Activated CD4-positive, alpha-beta T cell treated with anti-CD3 and anti-CD28 coated beads, Interleukin-2, amount 50 U/mL, for 16 hours (primary cell): ENCODE results near the gene PRM2.
A peak's percentile ranks its signal among the peaks of the same experiment; 100 is the strongest.

Experiments
- DNase-seq: peaks from one replicate; pipeline ENCODE4 v3.0.0-alpha.2; 2020

Gene PRM2

GRCh38 chr16:11245988-11246387, 30.3 kb downstream of the PRM2 start:
- peak; percentile 77 for DNase-seq

DNA sequence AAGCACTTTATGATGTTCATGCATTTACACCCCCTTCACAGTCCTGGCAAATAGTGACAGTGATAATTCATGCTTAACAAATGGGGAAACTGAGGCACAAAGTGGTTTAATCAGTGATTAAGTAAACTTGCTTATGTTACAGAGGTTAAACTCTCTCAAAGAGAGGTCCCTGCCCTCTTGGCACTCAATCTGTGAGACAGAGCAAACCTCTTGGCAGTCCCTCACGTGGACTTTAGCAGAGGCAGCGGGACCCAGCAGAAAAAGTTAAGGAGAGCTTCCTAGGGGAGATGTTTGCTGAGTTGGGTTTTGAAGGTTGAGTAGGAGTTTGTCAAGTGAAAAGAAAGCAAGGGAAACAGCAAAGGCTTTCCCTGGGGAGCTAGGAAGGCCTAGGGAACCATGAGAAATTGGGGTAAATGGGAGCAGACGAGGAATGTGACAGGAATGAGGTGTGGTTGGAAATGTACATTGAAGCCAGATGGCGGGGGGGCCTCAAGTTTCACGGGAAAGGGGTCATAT, 31.0 kb downstream of the PRM2 start:
- DNase-seq, result no peak

- DNase-seq, result no peak
Observed at GRCh38 chr16:11242658-11243057, 33.6 kb downstream of the PRM2 start.

- DNase-seq, result no peak
Observed at GRCh38 chr16:11241480-11242204, 34.6 kb downstream of the PRM2 start.

DNA sequence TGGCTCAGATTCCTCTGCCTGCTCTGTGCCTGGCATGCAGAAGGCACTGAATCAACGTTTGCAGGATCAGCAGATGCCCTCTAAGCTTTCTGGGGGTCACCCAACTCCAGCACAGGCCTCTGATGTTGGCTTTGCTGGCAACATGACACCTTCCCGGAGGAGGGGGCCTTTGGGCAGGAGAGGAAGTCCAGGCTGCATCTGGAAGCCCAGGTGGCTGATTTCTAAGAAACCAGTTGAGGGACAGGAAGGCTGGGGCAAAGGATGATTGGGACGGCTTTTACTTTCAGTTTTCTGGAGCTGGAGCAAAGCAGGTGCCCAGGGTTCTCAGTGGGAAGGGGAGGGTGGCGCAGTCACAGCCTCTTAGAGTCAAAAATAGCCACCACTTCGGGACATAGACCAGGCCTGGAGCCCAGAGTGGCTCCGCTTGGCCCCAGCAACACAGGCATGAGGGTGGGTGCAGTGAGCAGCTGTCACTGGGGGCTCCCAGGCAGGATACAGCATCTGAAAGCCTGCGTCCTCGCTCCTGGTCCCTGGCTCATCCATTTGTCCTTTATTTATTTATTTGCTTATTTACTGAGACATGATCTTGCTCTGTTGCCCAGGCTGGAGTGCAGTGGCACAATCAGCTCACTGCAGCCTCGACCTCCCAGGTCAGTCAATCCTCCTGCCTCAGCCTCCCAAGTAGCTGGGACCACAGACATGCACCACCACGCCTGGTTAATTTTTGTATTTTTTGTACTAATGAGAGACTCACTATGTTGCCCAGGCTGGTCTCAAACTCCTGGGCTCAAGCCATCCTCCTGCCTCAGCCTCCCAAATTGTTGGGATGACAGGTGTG, 35.4 kb downstream of the PRM2 start:
- DNase-seq, result peak; percentile 47

- no peak for DNase-seq
Observed at GRCh38 chr16:11239644-11240632, 36.3 kb downstream of the PRM2 start.

DNA sequence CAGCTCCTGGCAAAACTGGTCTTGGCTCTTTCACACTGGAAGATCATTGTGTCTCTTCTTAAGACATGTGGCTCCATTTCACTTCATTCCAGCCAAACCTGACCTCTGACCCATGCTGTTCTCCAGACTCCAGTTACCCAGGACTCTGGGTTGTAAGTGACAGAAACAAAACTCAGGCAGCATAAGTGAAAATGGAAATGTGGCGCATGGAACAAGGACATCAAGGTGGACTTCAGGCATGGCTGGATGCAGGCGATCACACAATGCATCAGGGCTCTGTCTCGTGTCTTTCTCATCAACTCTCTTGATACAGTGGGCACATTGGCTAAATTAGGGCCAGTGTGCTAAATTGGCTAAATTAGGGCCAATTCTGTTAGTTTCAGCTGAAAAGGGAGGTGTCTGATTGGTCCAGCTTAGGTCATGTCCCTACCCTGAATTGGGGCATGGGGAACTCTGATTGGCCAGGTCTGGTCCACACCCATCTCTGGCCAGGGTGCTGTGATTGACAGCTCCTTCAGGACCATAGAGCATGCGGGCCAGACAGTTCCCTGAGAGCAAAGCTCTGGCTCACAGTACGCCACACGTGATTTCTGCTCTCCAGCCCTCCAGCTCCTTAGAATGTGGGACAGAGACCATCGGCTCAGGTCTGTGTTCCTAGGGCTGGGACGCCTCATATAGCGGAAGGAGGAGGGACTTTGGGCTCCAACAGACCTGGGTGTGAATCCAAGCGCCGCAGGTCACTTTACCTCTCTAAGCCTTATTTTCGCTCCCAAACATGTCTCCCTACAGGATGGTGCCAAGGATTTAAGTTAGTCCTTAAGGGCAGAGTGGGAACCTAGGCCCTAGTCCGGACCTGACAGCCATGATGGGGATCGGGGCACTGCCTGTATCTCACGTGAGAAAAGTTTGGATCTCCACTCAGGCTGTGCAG, 37.7 kb downstream of the PRM2 start:
- no peak for DNase-seq

GRCh38 chr16:11236461-11237254, 39.6 kb downstream of the PRM2 start:
- no peak for DNase-seq

DNA sequence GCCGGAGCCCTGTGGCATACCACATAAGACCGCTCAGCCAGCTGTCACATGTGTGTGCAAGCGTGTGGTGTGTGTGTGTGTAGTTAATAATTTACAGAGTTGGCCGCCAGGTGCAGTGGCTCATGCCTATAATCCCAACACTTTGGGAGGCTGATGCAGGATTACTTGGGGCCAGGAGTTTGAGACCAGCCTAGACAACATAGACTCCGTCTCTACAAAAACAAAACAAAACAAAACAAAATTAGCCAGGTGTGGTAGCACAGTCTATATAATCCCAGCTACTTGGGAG, 40.6 kb downstream of the PRM2 start:
- no peak for DNase-seq

GRCh38 chr16:11234884-11235702, 41.2 kb downstream of the PRM2 start:
- DNase-seq, result no peak

GRCh38 chr16:11233727-11234376, 42.4 kb downstream of the PRM2 start:
- peak; percentile 88 for DNase-seq

DNA sequence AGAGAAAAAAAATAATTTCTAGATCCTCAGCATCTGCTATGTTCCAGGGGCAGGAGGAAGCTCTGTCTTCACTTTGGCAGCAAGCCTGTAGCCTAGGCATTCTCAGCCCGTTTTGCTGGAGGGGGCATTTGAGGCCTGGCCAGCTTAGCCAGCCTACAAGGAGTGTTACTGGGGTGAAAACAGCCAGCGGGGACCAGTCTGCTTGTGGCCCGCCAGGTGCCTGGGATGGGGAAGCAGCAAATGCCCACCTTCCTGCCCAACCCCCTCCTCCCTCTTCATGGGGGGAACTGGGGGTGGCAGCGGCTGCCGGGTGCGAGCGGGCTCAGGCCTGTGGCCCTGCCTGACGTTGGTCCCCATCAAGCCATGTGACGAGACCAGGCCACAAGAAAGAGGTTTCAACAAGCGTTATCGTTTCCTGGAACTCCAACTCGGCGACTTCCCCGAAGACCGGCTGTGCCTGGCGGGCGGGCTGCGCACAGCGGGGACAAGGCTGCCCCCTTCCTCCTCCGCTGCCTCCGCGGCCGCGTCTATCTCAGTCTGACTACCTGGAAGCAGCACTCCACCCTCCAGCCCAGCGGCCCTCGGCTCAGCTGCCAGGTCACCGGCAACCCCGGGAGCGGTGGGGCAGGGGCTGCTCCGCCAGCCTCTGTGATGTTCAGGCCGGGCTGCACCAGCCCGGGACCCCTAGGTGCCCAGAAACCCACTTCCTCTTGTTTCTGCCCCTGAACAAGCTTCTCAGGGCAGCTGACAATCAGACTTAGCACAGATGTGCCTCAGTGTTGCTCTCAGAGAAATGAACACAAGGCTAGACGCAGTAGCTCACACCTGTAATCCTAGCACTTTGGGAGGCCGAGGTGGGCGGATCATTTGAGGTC, 43.2 kb downstream of the PRM2 start:
- peak; percentile 97 for DNase-seq

GRCh38 chr16:11232302-11232851, 43.9 kb downstream of the PRM2 start:
- DNase-seq, result no peak

GRCh38 chr16:11231367-11231970, 44.8 kb downstream of the PRM2 start:
- DNase-seq, result no peak

GRCh38 chr16:11229906-11230305, 46.4 kb downstream of the PRM2 start:
- DNase-seq, result no peak

- no peak for DNase-seq
Observed at GRCh38 chr16:11229432-11229831, 46.8 kb downstream of the PRM2 start.

- no peak for DNase-seq
Observed at GRCh38 chr16:11225677-11226549, 50.4 kb downstream of the PRM2 start.
